ENCODE measurements around the gene TECR.
"Not testable (repeated sequence)": the region's sequence is repeated elsewhere in the genome, so short reads cannot be mapped to it uniquely, and the experiment has no call there.

Gene TECR

GRCh38 chr19:14558370-14559066 is 29.1 kb downstream of the TECR start:
- TF ChIP-seq POU2F2 (IDR thresholded peaks at IDR 0.05; ENCODE audit: low read depth, low read length) (no peak), POLR2A (IDR thresholded peaks at IDR 0.05; ENCODE audit: low read depth, low read length) (no peak), PAX5 (IDR thresholded peaks at IDR 0.05; ENCODE audit: insufficient read depth, low read length, severe bottlenecking) (no peak), TAF1 (IDR thresholded peaks at IDR 0.05; ENCODE audit: low read depth, low read length) (no peak), POLR2AphosphoS5 (IDR thresholded peaks at IDR 0.05; ENCODE audit: low read depth, low read length) (no peak), SPI1 (IDR thresholded peaks at IDR 0.05; ENCODE audit: low read depth, low read length) (no peak)
- DNase-seq (ENCODE audit: insufficient read length, low spot score) = no peak
- FAIRE-seq = no peak

- DNase-seq (ENCODE audit: insufficient read length, low spot score) = no peak
- FAIRE-seq = no peak
- TF ChIP-seq POU2F2 (IDR thresholded peaks at IDR 0.05; ENCODE audit: low read depth, low read length) = no peak
- TF ChIP-seq PAX5 (IDR thresholded peaks at IDR 0.05; ENCODE audit: insufficient read depth, low read length, severe bottlenecking) = no peak
- TF ChIP-seq SPI1 (IDR thresholded peaks at IDR 0.05; ENCODE audit: low read depth, low read length) = no peak
- TF ChIP-seq TAF1 (IDR thresholded peaks at IDR 0.05; ENCODE audit: low read depth, low read length) = no peak
- no peak for TF ChIP-seq POLR2AphosphoS5 (IDR thresholded peaks at IDR 0.05; ENCODE audit: low read depth, low read length)
- no peak for TF ChIP-seq POLR2A (IDR thresholded peaks at IDR 0.05; ENCODE audit: low read depth, low read length)
Measured at GRCh38 chr19:14559916-14560775, 30.8 kb downstream of the TECR start.

GRCh38 chr19:14560776-14561108 is 31.3 kb downstream of the TECR start:
- no peak for TF ChIP-seq POLR2A (IDR thresholded peaks at IDR 0.05; ENCODE audit: low read depth, low read length)
- TF ChIP-seq PAX5 (IDR thresholded peaks at IDR 0.05; ENCODE audit: insufficient read depth, low read length, severe bottlenecking) = no peak
- no peak for TF ChIP-seq POU2F2 (IDR thresholded peaks at IDR 0.05; ENCODE audit: low read depth, low read length)
- TF ChIP-seq POLR2AphosphoS5 (IDR thresholded peaks at IDR 0.05; ENCODE audit: low read depth, low read length) = no peak
- TF ChIP-seq TAF1 (IDR thresholded peaks at IDR 0.05; ENCODE audit: low read depth, low read length) = no peak
- no peak for TF ChIP-seq SPI1 (IDR thresholded peaks at IDR 0.05; ENCODE audit: low read depth, low read length)
- DNase-seq (ENCODE audit: insufficient read length, low spot score) = no peak
- no peak for FAIRE-seq

- FAIRE-seq (no peak), DNase-seq (ENCODE audit: insufficient read length, low spot score) (no peak)
- no peak for TF ChIP-seq POLR2AphosphoS5 (IDR thresholded peaks at IDR 0.05; ENCODE audit: low read depth, low read length)
- TF ChIP-seq TAF1 (IDR thresholded peaks at IDR 0.05; ENCODE audit: low read depth, low read length) = no peak
- TF ChIP-seq PAX5 (IDR thresholded peaks at IDR 0.05; ENCODE audit: insufficient read depth, low read length, severe bottlenecking) = no peak
- no peak for TF ChIP-seq SPI1 (IDR thresholded peaks at IDR 0.05; ENCODE audit: low read depth, low read length)
- no peak for TF ChIP-seq POU2F2 (IDR thresholded peaks at IDR 0.05; ENCODE audit: low read depth, low read length)
- TF ChIP-seq POLR2A (IDR thresholded peaks at IDR 0.05; ENCODE audit: low read depth, low read length) = no peak
Measured at GRCh38 chr19:14561249-14561648, 31.9 kb downstream of the TECR start.

GRCh38 chr19:14561847-14562351 is 32.5 kb downstream of the TECR start:
- FAIRE-seq (no peak), DNase-seq (ENCODE audit: insufficient read length, low spot score) (no peak)
- TF ChIP-seq TAF1 (IDR thresholded peaks at IDR 0.05; ENCODE audit: low read depth, low read length) (no peak), POLR2A (IDR thresholded peaks at IDR 0.05; ENCODE audit: low read depth, low read length) (no peak), PAX5 (IDR thresholded peaks at IDR 0.05; ENCODE audit: insufficient read depth, low read length, severe bottlenecking) (no peak), POU2F2 (IDR thresholded peaks at IDR 0.05; ENCODE audit: low read depth, low read length) (no peak), POLR2AphosphoS5 (IDR thresholded peaks at IDR 0.05; ENCODE audit: low read depth, low read length) (no peak), SPI1 (IDR thresholded peaks at IDR 0.05; ENCODE audit: low read depth, low read length) (no peak)

- DNase-seq (ENCODE audit: insufficient read length, low spot score) = no peak
- FAIRE-seq = no peak
- TF ChIP-seq TAF1 (IDR thresholded peaks at IDR 0.05; ENCODE audit: low read depth, low read length) = no peak
- TF ChIP-seq POU2F2 (IDR thresholded peaks at IDR 0.05; ENCODE audit: low read depth, low read length) = no peak
- TF ChIP-seq SPI1 (IDR thresholded peaks at IDR 0.05; ENCODE audit: low read depth, low read length) = no peak
- no peak for TF ChIP-seq POLR2A (IDR thresholded peaks at IDR 0.05; ENCODE audit: low read depth, low read length)
- no peak for TF ChIP-seq PAX5 (IDR thresholded peaks at IDR 0.05; ENCODE audit: insufficient read depth, low read length, severe bottlenecking)
- TF ChIP-seq POLR2AphosphoS5 (IDR thresholded peaks at IDR 0.05; ENCODE audit: low read depth, low read length) = no peak
Measured at GRCh38 chr19:14562660-14563589, 33.5 kb downstream of the TECR start.

GRCh38 chr19:14563590-14563926 is 34.2 kb downstream of the TECR start:
- DNase-seq (ENCODE audit: insufficient read length, low spot score) (no peak), FAIRE-seq (no peak)
- TF ChIP-seq POLR2A (IDR thresholded peaks at IDR 0.05; ENCODE audit: low read depth, low read length) = no peak
- TF ChIP-seq SPI1 (IDR thresholded peaks at IDR 0.05; ENCODE audit: low read depth, low read length) = no peak
- no peak for TF ChIP-seq PAX5 (IDR thresholded peaks at IDR 0.05; ENCODE audit: insufficient read depth, low read length, severe bottlenecking)
- TF ChIP-seq POLR2AphosphoS5 (IDR thresholded peaks at IDR 0.05; ENCODE audit: low read depth, low read length) = no peak
- no peak for TF ChIP-seq TAF1 (IDR thresholded peaks at IDR 0.05; ENCODE audit: low read depth, low read length)
- TF ChIP-seq POU2F2 (IDR thresholded peaks at IDR 0.05; ENCODE audit: low read depth, low read length) = no peak

- FAIRE-seq (no peak), DNase-seq (ENCODE audit: insufficient read length, low spot score) (peak; percentile 82)
- TF ChIP-seq POU2F2 (IDR thresholded peaks at IDR 0.05; ENCODE audit: low read depth, low read length) = no peak
- TF ChIP-seq SPI1 (IDR thresholded peaks at IDR 0.05; ENCODE audit: low read depth, low read length) = no peak
- TF ChIP-seq PAX5 (IDR thresholded peaks at IDR 0.05; ENCODE audit: insufficient read depth, low read length, severe bottlenecking) = no peak
Measured at GRCh38 chr19:14563989-14564651, 34.7 kb downstream of the TECR start.

- peak; percentile 45 for FAIRE-seq
Measured at GRCh38 chr19:14564652-14565297, 35.4 kb downstream of the TECR start.

More at GRCh38 chr19:14564652-14565297, 35.4 kb downstream of the TECR start:
- not testable (repeated sequence) for DNase-seq (ENCODE audit: insufficient read length, low spot score)
